Cardiac fibroblast (primary cell): ENCODE data around the gene ABCC8.
"Not testable (repeated sequence)": the region's sequence is repeated elsewhere in the genome, so short reads cannot be mapped to it uniquely, and the experiment has no call there.

Experiments used
- DNase-seq, 2 donors: peaks; one replicate each; pipeline versions ENCODE4 v3.0.0 to v3.0.0-alpha.2; 2010; ENCODE audit warnings: low read depth in 2 of 2
- H3K4me3 ChIP-seq, 2 donors: replicated peaks in 1 of 2; 1 replicate in 1 of 2; 2 replicates in 1 of 2; pipeline ENCODE4 v1.5.1; 2011; ENCODE audit warnings: low read depth in 2 of 2, low read length in 2 of 2, mild to moderate bottlenecking in 2 of 2, moderate library complexity in 1 of 2
- CTCF ChIP-seq: IDR thresholded peaks from one replicate; pipeline ENCODE4 v1.5.1; 2011; ENCODE audit warnings: low read depth, mild to moderate bottlenecking, low read length, inconsistent platforms

Gene ABCC8

GRCh38 chr11:17428925-17429324, 47.7 kb downstream of the ABCC8 start:
- H3K4me3 ChIP-seq: no peak overlapping the region
- DNase-seq: no peak
- no peak for TF ChIP-seq CTCF

GRCh38 chr11:17428261-17428660, 48.4 kb downstream of the ABCC8 start:
- TF ChIP-seq CTCF: no peak
- no peak overlapping the region for H3K4me3 ChIP-seq
- DNase-seq: no peak

- not testable (repeated sequence) for DNase-seq, H3K4me3 ChIP-seq
Measured at GRCh38 chr11:17426233-17426632, 50.4 kb downstream of the ABCC8 start.

- H3K4me3 ChIP-seq: no peak overlapping the region
- no peak for DNase-seq
- TF ChIP-seq CTCF: no peak
Measured at GRCh38 chr11:17423533-17424310, 52.9 kb downstream of the ABCC8 start.

- DNase-seq: no peak
- H3K4me3 ChIP-seq: no peak overlapping the region
- no peak for TF ChIP-seq CTCF
Measured at GRCh38 chr11:17421781-17422180, 54.9 kb downstream of the ABCC8 start.

GRCh38 chr11:17418444-17419081, 58.1 kb downstream of the ABCC8 start:
- no peak for TF ChIP-seq CTCF
- no peak for DNase-seq
- no peak overlapping the region for H3K4me3 ChIP-seq

- DNase-seq: no peak
- TF ChIP-seq CTCF: no peak
- no peak overlapping the region for H3K4me3 ChIP-seq
Measured at GRCh38 chr11:17416492-17416891, 60.2 kb downstream of the ABCC8 start.
